ENCODE measurements around the gene URI1. TPM values are rescaled to one million over a fixed set of nuclear protein-coding genes. Genes with fewer than 3 reads are reported as not detected.

The URI1 gene
- total and polyA plus RNA-seq, 10 donors, result 23.8 to 64.6 (median 52.4) TPM

- Histone ChIP-seq H3K27me3 (replicated peaks in 1 of 7) (no peaks in the 10 kb centered on the region), H3K36me3 (no peaks in the 10 kb centered on the region), H3K4me1 (no peaks in the 10 kb centered on the region), H3K27ac (no peak overlapping the region), H3K9me3 (peaks cover 0 to 42% (median 31%) of the 10 kb centered on the region in 8 donors), H3K4me3 (no peak overlapping the region)
- 76 to 92% (median 82%) methylated on average over 3 of the region's 3 CpGs for WGBS, 5 donors
- intact Hi-C loops (cut with DNase I; ENCODE audit: low total_unique reads), result no loop called here
- no peak for DNase-seq
- TF ChIP-seq CTCF (IDR thresholded peaks at IDR 0.05 in 8 of 11, conservative IDR thresholded peaks at IDR 0.05 in 3 of 11), result no peak
- no peak for TF ChIP-seq POLR2A (IDR thresholded peaks at IDR 0.05)
- TF ChIP-seq POLR2AphosphoS5 (IDR thresholded peaks at IDR 0.05), result no peak
Observed at GRCh38 chr19:29934257-29934656, 7.8 kb upstream of the URI1 start.

- 89 to 96% (median 93%) methylated on average over 1 of the region's 1 CpG for WGBS, 5 donors
- no peaks in the 10 kb centered on the region for H3K27me3 ChIP-seq (replicated peaks in 1 of 7)
- H3K27ac ChIP-seq, result no peak overlapping the region
- no peaks in the 10 kb centered on the region for H3K36me3 ChIP-seq
- TF ChIP-seq CTCF (IDR thresholded peaks at IDR 0.05 in 8 of 11, conservative IDR thresholded peaks at IDR 0.05 in 3 of 11) (no peak), POLR2A (IDR thresholded peaks at IDR 0.05) (no peak), POLR2AphosphoS5 (IDR thresholded peaks at IDR 0.05) (no peak)
- no peak overlapping the region for H3K4me3 ChIP-seq
- H3K4me1 ChIP-seq, result no peaks in the 10 kb centered on the region
- peaks cover 0 to 42% (median 31%) of the 10 kb centered on the region in 8 donors for H3K9me3 ChIP-seq
- intact Hi-C loops (cut with DNase I; ENCODE audit: low total_unique reads), result no loop called here
- DNase-seq, result no peak
Observed at GRCh38 chr19:29934781-29935180, 7.3 kb upstream of the URI1 start.

- H3K4me3 ChIP-seq, result no peak overlapping the region
- no peak for DNase-seq
- TF ChIP-seq POLR2AphosphoS5 (IDR thresholded peaks at IDR 0.05) (no peak), POLR2A (IDR thresholded peaks at IDR 0.05) (no peak), CTCF (IDR thresholded peaks at IDR 0.05 in 8 of 11, conservative IDR thresholded peaks at IDR 0.05 in 3 of 11) (no peak)
- WGBS, 5 donors, result 78 to 93% (median 87%) methylated on average over 3 of the region's 3 CpGs
- no peak overlapping the region for H3K27ac ChIP-seq
- H3K9me3 ChIP-seq, result peaks cover 0 to 42% (median 31%) of the 10 kb centered on the region in 8 donors
- peaks cover 0 to 6% (median 5%) of the 10 kb centered on the region in 6 donors for H3K4me1 ChIP-seq
- intact Hi-C loops (cut with DNase I; ENCODE audit: low total_unique reads), result no loop called here
- H3K27me3 ChIP-seq (replicated peaks in 1 of 7), result no peaks in the 10 kb centered on the region
- no peaks in the 10 kb centered on the region for H3K36me3 ChIP-seq
Observed at GRCh38 chr19:29936409-29936808, 5.6 kb upstream of the URI1 start.

- TF ChIP-seq POLR2AphosphoS5 (IDR thresholded peaks at IDR 0.05) (no peak), POLR2A (IDR thresholded peaks at IDR 0.05) (no peak), CTCF (IDR thresholded peaks at IDR 0.05 in 8 of 11, conservative IDR thresholded peaks at IDR 0.05 in 3 of 11) (no peak)
- intact Hi-C loops (cut with DNase I; ENCODE audit: low total_unique reads), result no loop called here
- Histone ChIP-seq H3K4me1 (peaks cover 17 to 31% (median 27%) of the 10 kb centered on the region in 6 donors), H3K9me3 (peaks cover 0 to 33% (median 24%) of the 10 kb centered on the region in 8 donors), H3K36me3 (no peaks in the 10 kb centered on the region), H3K27me3 (replicated peaks in 1 of 7) (no peaks in the 10 kb centered on the region), H3K4me3 (no peak overlapping the region), H3K27ac (no peak overlapping the region)
- no peak for DNase-seq
- 85 to 100% (median 95%) methylated on average over 1 of the region's 1 CpG for WGBS, 5 donors
Observed at GRCh38 chr19:29939628-29940027, 2.4 kb upstream of the URI1 start.

All from spleen (tissue), 11 donors.